Cardiac fibroblast (primary cell): ENCODE data around the gene AUNIP.

Source experiments
- DNase-seq, 2 donors: peaks; one replicate each; pipeline versions ENCODE4 v3.0.0 to v3.0.0-alpha.2; 2010; ENCODE audit warnings: low read depth in 2 of 2
- H3K4me3 ChIP-seq, 2 donors: replicated peaks in 1 of 2; 1 replicate in 1 of 2; 2 replicates in 1 of 2; pipeline ENCODE4 v1.5.1; 2011; ENCODE audit warnings: low read depth in 2 of 2, low read length in 2 of 2, mild to moderate bottlenecking in 2 of 2, moderate library complexity in 1 of 2
- CTCF ChIP-seq: IDR thresholded peaks from one replicate; pipeline ENCODE4 v1.5.1; 2011; ENCODE audit warnings: low read depth, mild to moderate bottlenecking, low read length, inconsistent platforms

AUNIP gene

GRCh38 chr1:25898223-25899015 lies 39.2 kb upstream of the AUNIP start:
- DNase-seq = no peak
- TF ChIP-seq CTCF = no peak
- no peak overlapping the region for H3K4me3 ChIP-seq

GRCh38 chr1:25897754-25898153 lies 38.5 kb upstream of the AUNIP start:
- TF ChIP-seq CTCF = no peak
- H3K4me3 ChIP-seq = no peak overlapping the region
- DNase-seq = no peak

- DNase-seq = peak; percentile 41 to 50
- TF ChIP-seq CTCF = no peak
- no peak overlapping the region for H3K4me3 ChIP-seq
These were observed 37.0 kb upstream of the AUNIP start for GRCh38 chr1:25896266-25896665.

- H3K4me3 ChIP-seq = no peak overlapping the region
- peak; percentile 99 for TF ChIP-seq CTCF
- peak; percentile 94 to 95 for DNase-seq
These were observed 36.2 kb upstream of the AUNIP start for GRCh38 chr1:25895365-25895990.

- TF ChIP-seq CTCF = no peak
- DNase-seq = peak; percentile 15 to 41
- no peak overlapping the region for H3K4me3 ChIP-seq
These were observed 33.9 kb upstream of the AUNIP start for GRCh38 chr1:25893116-25893515.

- DNase-seq = no peak
- TF ChIP-seq CTCF = no peak
- H3K4me3 ChIP-seq = no peak overlapping the region
These were observed 32.3 kb upstream of the AUNIP start for GRCh38 chr1:25891606-25892005.
